ENCODE data around the gene PCMTD2. TPM values are rescaled to one million over a fixed set of nuclear protein-coding genes. Genes with fewer than 3 reads are reported as not detected.

The PCMTD2 gene
- total and polyA plus RNA-seq, 2 experiments from 2014 or later = 33.8 to 76.1 TPM

- Mint-ChIP-seq H3K9me3 (no peaks in the 10 kb centered on the region; the same call in 2 of the 3 replicates), H3K27me3 (ENCODE audit: insufficient read depth, low read depth, poor library complexity) (peaks cover 2% of the 10 kb centered on the region), H3K4me1 (no peaks in the 10 kb centered on the region), H3K4me3 (no peak overlapping the region), H3K27ac (no peak overlapping the region), H3K36me3 (ENCODE audit: low read depth) (peaks cover 29% of the 10 kb centered on the region)
- no peaks in the 10 kb centered on the region; the same call in 1 of the 2 replicates for H4K20me1 ChIP-seq (replicated peaks; ENCODE audit: insufficient read depth)
- H3K79me2 ChIP-seq (replicated peaks; ENCODE audit: insufficient read depth) = 0 out of 2 replicates have a peak, but pooled peaks cover 7% of the 10 kb centered on the region
- no peak overlapping the region for H3K27ac ChIP-seq (ENCODE audit: low read depth)
- no peak overlapping the region for H2AFZ ChIP-seq
- no peak for ATAC-seq
- no peaks in the 10 kb centered on the region for H3K27me3 ChIP-seq (ENCODE audit: insufficient read depth)
- no peak for TF ChIP-seq REST (IDR thresholded peaks at IDR 0.05; ENCODE audit: unreplicated experiment)
- no peak for TF ChIP-seq POLR2AphosphoS5 (IDR thresholded peaks at IDR 0.05; ENCODE audit: low read depth)
- H3K4me2 ChIP-seq = no peak overlapping the region
- DNase-seq (ENCODE audit: low spot score) = no peak
- no peaks in the 10 kb centered on the region for H3F3A ChIP-seq (replicated peaks; ENCODE audit: low read depth)
- no peaks in the 10 kb centered on the region for H3K4me1 ChIP-seq (ENCODE audit: insufficient read depth)
- 0 out of 2 replicates have a peak, but pooled peaks cover 5% of the 10 kb centered on the region for H3K36me3 ChIP-seq (ENCODE audit: insufficient read depth)
- no peaks in the 10 kb centered on the region for H3K9me2 ChIP-seq (ENCODE audit: insufficient read depth)
- H3K4me3 ChIP-seq = no peak overlapping the region
Measured at GRCh38 chr20:64273109-64273508, 17.6 kb downstream of the PCMTD2 start.

GRCh38 chr20:64276817-64277216 is 21.3 kb downstream of the PCMTD2 start:
- no peak overlapping the region for H3K27ac ChIP-seq (ENCODE audit: low read depth)
- 0 out of 2 replicates have a peak, but pooled peaks cover 2% of the 10 kb centered on the region for H3K36me3 ChIP-seq (ENCODE audit: insufficient read depth)
- no peak overlapping the region for H3K4me2 ChIP-seq
- H3K27me3 ChIP-seq (ENCODE audit: insufficient read depth) = no peaks in the 10 kb centered on the region
- H3K9me2 ChIP-seq (ENCODE audit: insufficient read depth) = no peaks in the 10 kb centered on the region
- TF ChIP-seq POLR2AphosphoS5 (IDR thresholded peaks at IDR 0.05; ENCODE audit: low read depth) (no peak), REST (IDR thresholded peaks at IDR 0.05; ENCODE audit: unreplicated experiment) (no peak), JUNB (IDR thresholded peaks at IDR 0.05; ENCODE audit: unreplicated experiment) (no peak)
- no peak for DNase-seq (ENCODE audit: low spot score)
- no peaks in the 10 kb centered on the region for H3K79me2 ChIP-seq (replicated peaks; ENCODE audit: insufficient read depth)
- peaks cover 17% of the 10 kb centered on the region for H3K36me3 Mint-ChIP-seq (ENCODE audit: low read depth)
- H3K9me3 Mint-ChIP-seq = peaks cover 19% of the 10 kb centered on the region
- H3K27me3 Mint-ChIP-seq (ENCODE audit: insufficient read depth, low read depth, poor library complexity) = peaks cover 2% of the 10 kb centered on the region
- H3K4me1 Mint-ChIP-seq = no peaks in the 10 kb centered on the region
- H4K20me1 ChIP-seq (replicated peaks; ENCODE audit: insufficient read depth) = no peaks in the 10 kb centered on the region; the same call in 1 of the 2 replicates
- no peak overlapping the region for H3K27ac Mint-ChIP-seq
- ATAC-seq = no peak
- no peak overlapping the region for H3K4me3 Mint-ChIP-seq
- H3K4me3 ChIP-seq = no peak overlapping the region
- no peaks in the 10 kb centered on the region for H3F3A ChIP-seq (replicated peaks; ENCODE audit: low read depth)
- H2AFZ ChIP-seq = no peak overlapping the region
- H3K4me1 ChIP-seq (ENCODE audit: insufficient read depth) = no peaks in the 10 kb centered on the region
